Right lobe of liver (tissue), 4 donors: ENCODE measurements around the gene CDC73.

Experiments used
- CTCF ChIP-seq, 4 donors: fragments of 200-600 bp in 3 of 4; fragments of 450-650 bp in 1 of 4; IDR thresholded peaks; one replicate each; pipeline versions ENCODE4 v1.5.1 to v1.8.0; 2016 to 2022; ENCODE audit warnings: antibody characterized with exemption in 4 of 4, mild to moderate bottlenecking in 2 of 4
- POLR2A ChIP-seq: fragments of 450-650 bp; IDR thresholded peaks from one replicate; pipeline ENCODE4 v1.6.1; 2017; ENCODE audit warnings: antibody characterized with exemption, mild to moderate bottlenecking
- donor health status: DM: no; HTN: no; CAD: no.
- donor health status: DM: no; HTN: no; CAD: no.
- donor health status: DM: no; HTN: yes; CAD: no.

- TF ChIP-seq CTCF (IDR thresholded peaks at IDR 0.05) = no peak
- no peak for TF ChIP-seq POLR2A
Observed at GRCh38 chr1:193221651-193222050, 99.8 kb downstream of the CDC73 start.
